OCI-LY7 (cell line): ENCODE measurements around the gene TBC1D1. TPM values are rescaled to one million over a fixed set of nuclear protein-coding genes. Genes with fewer than 3 reads are reported as not detected.

Source experiments
- BruUV-seq: library from RNA; stranded (reverse); fragments of 400-500 nt; replicated peaks from 2 replicates; lab custom pipeline; 2021; lab: Mats Ljungman, UMichigan
- CTCF ChIA-PET: fragments of 300-600 bp; sonication (Branson Sonifier 250); formaldehyde crosslinking; loops from one replicate; lab custom pipeline; 2022; ENCODE audit warnings: antibody characterized with exemption; ENCODE audit not compliant: unreplicated experiment; lab: Charles Lee
- POLR2A ChIA-PET: fragments of 300-600 bp; sonication (Branson Sonifier 250); formaldehyde crosslinking; loops from one replicate; lab custom pipeline; 2022; ENCODE audit warnings: antibody characterized with exemption; lab: Charles Lee
- DNase-seq: peaks from one replicate; pipeline ENCODE4 v3.0.0-alpha.2; 2015; ENCODE audit warnings: low spot score
- H2AFZ ChIP-seq: fragments of 200-600 bp; sonication (generic), shearing (Covaris generic); 2 replicates; pipeline ENCODE4 v1.6.1; 2014; ENCODE audit warnings: mild to moderate bottlenecking, antibody characterized with exemption, low read length, moderate library complexity
- H3K27ac ChIP-seq: fragments of 200-600 bp; sonication (generic); 2 replicates; pipeline ENCODE4 v1.5.1; 2014; ENCODE audit warnings: mixed run types, low read depth, mild to moderate bottlenecking, moderate library complexity, low read length, inconsistent platforms; ENCODE audit not compliant: poor library complexity, severe bottlenecking
- H3K36me3 ChIP-seq: fragments of 200-600 bp; sonication (generic); 2 replicates; pipeline ENCODE4 v1.6.1; 2014; ENCODE audit warnings: mild to moderate bottlenecking, antibody characterized with exemption, low read length, moderate library complexity, mixed read lengths; ENCODE audit not compliant: insufficient read depth
- H3K4me1 ChIP-seq: fragments of 200-600 bp; sonication (generic); 2 replicates; pipeline ENCODE4 v1.5.1; 2014; ENCODE audit warnings: mild to moderate bottlenecking, low read length; ENCODE audit not compliant: insufficient read depth, poor library complexity, severe bottlenecking
- H3K4me2 ChIP-seq: fragments of 200-600 bp; sonication (generic); 2 replicates; pipeline ENCODE4 v1.6.1; 2014; ENCODE audit warnings: mild to moderate bottlenecking, low read length
- H3K4me3 ChIP-seq: fragments of 200-600 bp; sonication (generic); 2 replicates; pipeline ENCODE4 v1.5.1; 2014; ENCODE audit warnings: mild to moderate bottlenecking, low read depth, low read length; ENCODE audit not compliant: poor library complexity, severe bottlenecking
- H3K79me2 ChIP-seq: fragments of 200-600 bp; sonication (generic); 2 replicates; pipeline ENCODE4 v1.6.1; 2016; ENCODE audit warnings: low read depth, mild to moderate bottlenecking, low read length, moderate library complexity, mixed read lengths; ENCODE audit not compliant: insufficient read depth
- H3K9me2 ChIP-seq: fragments of 200-600 bp; sonication (generic); 2 replicates; pipeline ENCODE4 v1.6.1; 2016; ENCODE audit warnings: mild to moderate bottlenecking, low read length, mixed read lengths; ENCODE audit not compliant: insufficient read depth
- H3K9me3 ChIP-seq: fragments of 200-600 bp; sonication (generic); 2 replicates; pipeline ENCODE4 v1.6.1; 2014; ENCODE audit warnings: mild to moderate bottlenecking, mixed run types, low read length, mixed read lengths
- H4K20me1 ChIP-seq: fragments of 200-600 bp; sonication (generic); 2 replicates; pipeline ENCODE4 v1.6.1; 2014; ENCODE audit warnings: mild to moderate bottlenecking, antibody characterized with exemption, low read length, moderate library complexity, mixed read lengths; ENCODE audit not compliant: insufficient read depth
- CTCF ChIP-seq: fragments of 200-600 bp; sonication (generic); conservative IDR thresholded peaks from 2 replicates; pipeline ENCODE4 v1.5.1; 2014; ENCODE audit warnings: mild to moderate bottlenecking, antibody characterized with exemption, low read length, moderate library complexity, mixed read lengths
- EZH2phosphoT487 ChIP-seq: fragments of 200-600 bp; sonication (generic); IDR thresholded peaks from 2 replicates; pipeline ENCODE4 v1.6.1; 2018; ENCODE audit warnings: low read depth, borderline replicate concordance, mild to moderate bottlenecking, mixed run types, antibody characterized with exemption, low read length, moderate library complexity, mixed read lengths
- intact Hi-C: fragments of 100-400 bp; cut with micrococcal nuclease; formaldehyde crosslinking; loops from one replicate; pipeline ENCODE4 v1.10.0; 2022; ENCODE audit not compliant: unreplicated experiment
- total RNA-seq, 2 experiments: library from RNA; depleted of rRNA in 1 of 2; stranded (reverse); fragments of >200 nt in 1 of 2; shearing (Covaris generic) in 1 of 2; gene quantifications; 2 replicates each; pipeline ENCODE4 v1.2.3, GENCODE V29; 2014 to 2022

Gene TBC1D1
- total RNA-seq, 2 experiments from 2014 or later, result 539 to 545 TPM

- intact Hi-C loops, result no loop called here
- ChIA-PET POLR2A (interaction anchor here (0.8 to 6.4 kb wide), 10 partner anchors 7 to 47 kb away, joined by 3 to 48 read pairs (median 6); partner anchors contain the start of gene PGM2), CTCF (no interaction called here)
- TF ChIP-seq CTCF (no peak), EZH2phosphoT487 (no peak)
- H3K9me2 ChIP-seq, result no peaks in the 10 kb centered on the region
- peaks cover 80% of the 10 kb centered on the region for H3K36me3 ChIP-seq
- H2AFZ ChIP-seq, result no peak overlapping the region; the same call in 1 of the 2 replicates
- H4K20me1 ChIP-seq, result no peaks in the 10 kb centered on the region
- peak overlapping the region; percentile 36 for H3K4me3 ChIP-seq
- no peaks in the 10 kb centered on the region for H3K9me3 ChIP-seq
- no peaks in the 10 kb centered on the region; the same call in 1 of the 2 replicates for H3K79me2 ChIP-seq
- peak overlapping the region; percentile 57 for H3K4me2 ChIP-seq
- H3K4me1 ChIP-seq, result peaks cover 54% of the 10 kb centered on the region
- DNase-seq, result peak; percentile 90
- no TSS peak for BruUV-seq
- H3K27ac ChIP-seq, result peak overlapping the region; percentile 93
Observed at GRCh38 chr4:37845201-37845600, 45.7 kb upstream of the TBC1D1 start.

GRCh38 chr4:37847311-37847884 is 43.5 kb upstream of the TBC1D1 start:
- POLR2A ChIA-PET, result interaction anchor here (1.3 to 6.4 kb wide), 7 partner anchors 9 to 135 kb away, joined by 3 to 48 read pairs (median 13); no protein-coding TSS in a partner anchor
- peaks cover 78% of the 10 kb centered on the region for H3K36me3 ChIP-seq
- H3K4me2 ChIP-seq, result peak overlapping the region; percentile 57
- CTCF ChIA-PET, result no interaction called here
- no peaks in the 10 kb centered on the region for H4K20me1 ChIP-seq
- H3K9me2 ChIP-seq, result no peaks in the 10 kb centered on the region
- no peak overlapping the region for H2AFZ ChIP-seq
- H3K4me3 ChIP-seq, result peak overlapping the region; percentile 36
- intact Hi-C loops, result no loop called here
- no peaks in the 10 kb centered on the region; the same call in 1 of the 2 replicates for H3K79me2 ChIP-seq
- TF ChIP-seq CTCF (no peak), EZH2phosphoT487 (no peak)
- peaks cover 76% of the 10 kb centered on the region for H3K4me1 ChIP-seq
- no TSS peak for BruUV-seq
- H3K9me3 ChIP-seq, result no peaks in the 10 kb centered on the region
- peak overlapping the region; percentile 93 for H3K27ac ChIP-seq
- no peak for DNase-seq

- Histone ChIP-seq H3K4me1 (peaks cover 57% of the 10 kb centered on the region), H3K27ac (peak overlapping the region; percentile 95), H3K36me3 (peaks cover 85% of the 10 kb centered on the region), H3K9me3 (no peaks in the 10 kb centered on the region), H3K4me2 (peak overlapping the region; percentile 69), H4K20me1 (no peaks in the 10 kb centered on the region), H3K79me2 (no peaks in the 10 kb centered on the region; the same call in 1 of the 2 replicates), H3K4me3 (peak overlapping the region; percentile 58), H2AFZ (no peak overlapping the region), H3K9me2 (no peaks in the 10 kb centered on the region)
- ChIA-PET CTCF (interaction anchor here (1.2 to 1.3 kb wide), 2 partner anchors 49 to 126 kb away, joined by 4 to 5 read pairs; no protein-coding TSS in a partner anchor), POLR2A (interaction anchor here (0.5 to 4.0 kb wide), 21 partner anchors 8 to 166 kb away, joined by 3 to 32 read pairs (median 6); partner anchors contain the start of genes PGM2 and RELL1)
- no peak for TF ChIP-seq EZH2phosphoT487
- no peak for TF ChIP-seq CTCF
- BruUV-seq, result no TSS peak
- intact Hi-C loops, result loop anchor here (5.0 kb wide), 1 partner anchor 170 kb away; no protein-coding TSS in a partner anchor
- peak; percentile 41 for DNase-seq
Observed at GRCh38 chr4:37852376-37852775, 38.5 kb upstream of the TBC1D1 start.
